Esophagus squamous epithelium (tissue), 5 donors: ENCODE measurements around the gene INTS1. TPM values are rescaled to one million over a fixed set of nuclear protein-coding genes. Genes with fewer than 3 reads are reported as not detected.

Experiments used
- DNase-seq: peaks from one replicate; lab custom pipeline; 2025; lab: John Stamatoyannopoulos, UW
- H3K27ac ChIP-seq, 4 donors: fragments of 200-600 bp; sonication (generic); one replicate each; pipeline ENCODE4 v1.5.1; 2016 to 2019; ENCODE audit warnings: mild to moderate bottlenecking in 1 of 4
- H3K27me3 ChIP-seq, 4 donors: fragments of 200-600 bp; sonication (generic); 1 replicate in 3 of 4; 2 replicates in 1 of 4; pipeline versions ENCODE4 v1.5.1 to v1.6.0; 2017 to 2021; ENCODE audit warnings: antibody characterized with exemption in 1 of 4
- H3K36me3 ChIP-seq, 3 donors: fragments of 200-600 bp; sonication (generic); one replicate each; pipeline ENCODE4 v1.5.1; 2016 to 2019
- H3K4me1 ChIP-seq, 3 donors: fragments of 200-600 bp; sonication (generic); one replicate each; pipeline ENCODE4 v1.5.1; 2017 to 2019
- H3K4me3 ChIP-seq, 4 donors: fragments of 200-600 bp; sonication (generic); 1 replicate in 3 of 4; 2 replicates in 1 of 4; pipeline ENCODE4 v1.5.1; 2016 to 2019; ENCODE audit warnings: mild to moderate bottlenecking in 2 of 4, moderate library complexity in 1 of 4
- H3K9me3 ChIP-seq, 3 donors: fragments of 200-600 bp; sonication (generic); one replicate each; pipeline ENCODE4 v1.5.1; 2016 to 2019
- CTCF ChIP-seq, 6 experiments: fragments of 450-650 bp in 4 of 6; fragments of 200-600 bp in 2 of 6; sonication (generic) in 2 of 6; IDR thresholded peaks; one replicate each; pipeline ENCODE4 v1.5.1; 2016 to 2019; ENCODE audit warnings: antibody characterized with exemption in 6 of 6, mild to moderate bottlenecking in 4 of 6, moderate library complexity in 4 of 6
- POLR2A ChIP-seq, 4 donors: fragments of 450-650 bp; IDR thresholded peaks; one replicate each; pipeline ENCODE4 v1.6.1; 2017; ENCODE audit warnings: antibody characterized with exemption in 4 of 4, mild to moderate bottlenecking in 4 of 4, moderate library complexity in 3 of 4
- WGBS, 2 donors: methylation state at CpG; one replicate each; pipeline ENCODE4 v1.1.5; 2018; 5-methylcytosine and 5-hydroxymethylcytosine counted together
- intact Hi-C: fragments of 100-400 bp; cut with DNase I; formaldehyde crosslinking; loops from one replicate; pipeline ENCODE4 v1.15.0; 2022
- total RNA-seq, 4 donors: library from RNA; depleted of rRNA; stranded (reverse); fragments of >200 nt; gene quantifications; one replicate each; pipeline ENCODE4 v1.1.0, GENCODE V29; 2016
- donor health status: DM: yes; HTN: yes; CAD: no.

INTS1 gene
- total RNA-seq, 4 donors from 2014 or later = 27.8 to 45.3 (median 36.6) TPM

DNA sequence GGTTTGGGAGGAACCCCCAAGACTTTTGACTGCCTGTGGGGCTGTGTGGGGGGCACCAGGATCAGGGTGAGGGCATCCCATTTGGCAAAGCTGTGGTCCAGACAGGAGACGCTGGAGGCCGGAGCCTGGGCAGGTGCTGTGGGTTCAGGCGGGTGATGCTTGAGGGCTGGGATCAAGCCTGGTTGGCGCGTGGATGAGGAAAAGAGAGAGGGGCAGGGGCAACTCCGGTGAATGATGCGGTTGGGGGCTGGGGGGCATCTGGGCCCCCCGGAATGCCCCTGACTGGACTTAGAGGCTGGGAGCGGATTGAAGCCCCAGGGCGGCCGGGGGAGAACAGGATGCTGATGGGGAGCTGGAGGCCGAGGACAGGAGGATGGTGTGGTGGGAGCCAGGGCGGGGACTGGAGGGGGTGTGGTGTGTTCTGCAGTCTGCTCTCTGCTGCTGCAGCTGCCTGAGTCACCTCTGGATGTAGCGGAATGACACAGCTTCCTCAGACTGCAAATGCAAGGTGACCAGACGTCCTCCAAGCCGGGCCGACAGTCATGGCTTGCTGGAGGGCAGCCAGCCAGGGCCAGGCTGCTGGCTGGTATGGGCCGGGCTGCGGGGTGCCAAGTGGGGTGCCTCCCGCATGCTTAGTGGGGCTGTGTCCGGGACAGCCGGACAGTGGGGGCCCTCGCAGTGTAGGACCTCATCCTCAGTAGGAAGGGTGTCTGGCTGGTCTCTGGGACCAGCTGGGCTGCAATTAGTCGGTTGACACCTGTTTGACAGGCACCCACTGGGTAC is 29.5 kb upstream of the INTS1 start:
- intact Hi-C loops = no loop called here
- H3K4me3 ChIP-seq = peak overlapping the region; percentile 43 to 93 (median 70)
- peaks cover 54 to 82% (median 58%) of the 10 kb centered on the region in 3 donors for H3K4me1 ChIP-seq
- H3K27ac ChIP-seq = peak overlapping the region; percentile 96 to 99 (median 98)
- peaks cover 0 to 19% (median 5%) of the 10 kb centered on the region in 3 donors for H3K36me3 ChIP-seq
- WGBS, 2 donors = 40 to 59% methylated on average over 14 to 17 of the region's 24 CpGs
- no peak for DNase-seq
- TF ChIP-seq CTCF (IDR thresholded peaks at IDR 0.05) (no peak), POLR2A (IDR thresholded peaks at IDR 0.05) (no peak)
- no peaks in the 10 kb centered on the region for H3K9me3 ChIP-seq
- no peaks in the 10 kb centered on the region for H3K27me3 ChIP-seq

DNA sequence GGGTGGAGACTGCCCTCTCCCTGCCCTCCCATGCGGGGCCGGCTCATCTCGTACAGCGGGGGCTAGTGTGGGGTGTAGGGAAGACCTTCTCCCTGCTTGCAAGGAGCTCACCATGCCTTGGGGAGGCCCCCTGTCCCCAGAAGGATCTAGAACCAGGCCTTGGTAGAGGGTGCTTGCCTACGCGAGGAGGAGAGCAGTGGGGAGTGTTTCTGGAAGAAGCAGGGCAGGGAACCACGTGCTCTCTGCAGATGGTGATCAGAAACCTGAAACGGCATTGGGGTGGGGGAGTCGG is 29.0 kb upstream of the INTS1 start:
- DNase-seq = no peak
- Histone ChIP-seq H3K27me3 (no peaks in the 10 kb centered on the region), H3K27ac (peak overlapping the region; percentile 96 to 99 (median 98)), H3K36me3 (peaks cover 0 to 14% (median 5%) of the 10 kb centered on the region in 3 donors), H3K4me3 (peak overlapping the region; percentile 43 to 93 (median 70)), H3K9me3 (no peaks in the 10 kb centered on the region), H3K4me1 (peaks cover 50 to 76% (median 55%) of the 10 kb centered on the region in 3 donors)
- WGBS, 2 donors = 6% methylated on average over 5 of the region's 9 CpGs; no CpG with 5 or more reads in 1 of the 2 donors
- TF ChIP-seq CTCF (IDR thresholded peaks at IDR 0.05) (no peak), POLR2A (IDR thresholded peaks at IDR 0.05) (no peak)
- intact Hi-C loops = no loop called here

DNA sequence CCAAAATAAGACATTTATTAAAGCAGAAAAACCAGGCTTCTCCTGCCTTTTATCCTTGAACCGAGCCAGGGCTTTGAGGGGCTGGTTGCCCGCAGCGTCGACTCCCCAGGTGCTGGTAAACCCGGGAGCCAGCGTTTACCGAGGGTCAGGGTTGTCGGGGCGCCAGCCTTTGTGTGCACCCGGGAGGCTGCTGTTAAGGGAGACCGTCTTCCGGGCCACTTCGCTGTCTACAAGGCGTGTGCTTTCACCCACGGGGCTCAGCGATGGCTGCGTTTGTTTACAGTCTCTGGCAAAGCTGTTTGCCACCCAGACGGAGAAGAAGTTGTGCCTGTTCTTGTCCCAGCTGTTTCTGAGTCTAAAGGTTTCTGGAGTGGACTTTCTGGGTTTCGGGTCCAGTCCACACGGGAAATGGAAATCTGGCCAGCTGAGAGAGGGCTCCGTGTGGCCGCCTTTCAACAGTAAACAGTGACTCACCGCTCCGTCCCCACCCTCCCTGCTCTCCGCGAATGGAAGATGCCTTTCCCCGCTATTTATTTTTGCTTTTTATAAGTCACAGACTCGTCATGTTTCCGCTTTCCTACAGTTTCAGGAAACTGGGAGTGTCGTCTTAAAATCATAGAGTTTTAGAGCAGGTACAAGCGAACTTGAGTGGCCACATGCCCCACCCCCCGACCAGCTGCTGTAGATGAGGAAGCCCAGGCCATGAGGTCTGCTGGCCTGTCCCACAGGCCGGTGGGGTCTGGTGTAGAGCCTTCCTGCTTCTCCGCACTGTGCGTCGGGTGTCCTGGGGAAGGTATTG is 28.5 kb upstream of the INTS1 start:
- peak in 2 of 4 donors; percentile 42 to 69 for TF ChIP-seq POLR2A (IDR thresholded peaks at IDR 0.05)
- TF ChIP-seq CTCF (IDR thresholded peaks at IDR 0.05) = no peak
- Histone ChIP-seq H3K27me3 (no peaks in the 10 kb centered on the region), H3K36me3 (peaks cover 0 to 13% (median 5%) of the 10 kb centered on the region in 3 donors), H3K9me3 (no peaks in the 10 kb centered on the region), H3K4me1 (peaks cover 44 to 71% (median 49%) of the 10 kb centered on the region in 3 donors), H3K27ac (peak overlapping the region; percentile 96 to 99 (median 98)), H3K4me3 (peak overlapping the region; percentile 43 to 93 (median 70))
- intact Hi-C loops = no loop called here
- DNase-seq = no peak
- WGBS, 2 donors = 2 to 4% methylated on average over 14 to 26 of the region's 36 CpGs

DNA sequence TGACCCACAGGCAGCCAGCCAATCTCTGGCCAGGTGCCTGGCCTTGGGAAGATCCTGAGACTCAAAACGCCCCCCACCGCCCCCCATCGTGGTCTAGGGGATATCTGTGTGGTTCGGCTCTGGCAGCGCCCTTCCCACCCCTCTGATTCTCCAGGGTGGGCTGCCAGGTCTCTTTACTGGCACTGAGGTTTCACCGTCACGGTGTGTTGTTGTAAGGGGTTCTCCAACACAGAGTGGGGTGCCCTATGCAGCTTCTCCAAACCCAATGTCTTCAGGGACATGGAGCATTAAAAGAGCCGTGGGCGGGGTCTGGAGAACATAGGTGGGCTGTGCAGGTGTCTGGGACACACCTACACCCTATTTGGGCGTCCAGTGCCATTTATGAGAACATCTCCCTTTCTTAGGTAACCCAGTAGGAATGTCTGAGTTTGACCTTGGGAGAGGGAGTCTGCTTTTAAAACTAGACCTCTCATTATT is 27.8 kb upstream of the INTS1 start:
- peak overlapping the region; percentile 43 to 93 (median 70) for H3K4me3 ChIP-seq
- H3K4me1 ChIP-seq = peaks cover 43 to 69% (median 43%) of the 10 kb centered on the region in 3 donors
- intact Hi-C loops = no loop called here
- H3K27me3 ChIP-seq = no peaks in the 10 kb centered on the region
- no peak for DNase-seq
- H3K9me3 ChIP-seq = no peaks in the 10 kb centered on the region
- WGBS, 2 donors = 20 to 28% methylated on average over 2 to 3 of the region's 10 CpGs
- peak overlapping the region; percentile 96 to 99 (median 98) for H3K27ac ChIP-seq
- H3K36me3 ChIP-seq = peaks cover 0 to 13% (median 5%) of the 10 kb centered on the region in 3 donors
- TF ChIP-seq POLR2A (IDR thresholded peaks at IDR 0.05) (no peak), CTCF (IDR thresholded peaks at IDR 0.05) (no peak)
